PC-3 (cell line): ENCODE results near the gene FALEC.

Experiments used
- EZH2 ChIP-seq: fragments of 300-600 bp; sonication (generic); IDR thresholded peaks from one replicate; pipeline ENCODE4 v1.6.1; 2017; ENCODE audit warnings: antibody characterized with exemption, mild to moderate bottlenecking, low read length; ENCODE audit not compliant: unreplicated experiment
- EZH2phosphoT487 ChIP-seq: fragments of 300-600 bp; sonication (generic); IDR thresholded peaks from 2 replicates; pipeline ENCODE4 v1.6.1; 2018; ENCODE audit warnings: mild to moderate bottlenecking, antibody characterized with exemption, low read length, borderline replicate concordance
- TF ChIP-seq, protein P1 (sequence below): fragments of 300-600 bp; sonication (generic); conservative IDR thresholded peaks from 2 replicates; pipeline ENCODE4 v1.5.1; 2017; ENCODE audit warnings: antibody characterized with exemption, low read depth, mild to moderate bottlenecking, low read length

- TF ChIP-seq, protein P1, sequence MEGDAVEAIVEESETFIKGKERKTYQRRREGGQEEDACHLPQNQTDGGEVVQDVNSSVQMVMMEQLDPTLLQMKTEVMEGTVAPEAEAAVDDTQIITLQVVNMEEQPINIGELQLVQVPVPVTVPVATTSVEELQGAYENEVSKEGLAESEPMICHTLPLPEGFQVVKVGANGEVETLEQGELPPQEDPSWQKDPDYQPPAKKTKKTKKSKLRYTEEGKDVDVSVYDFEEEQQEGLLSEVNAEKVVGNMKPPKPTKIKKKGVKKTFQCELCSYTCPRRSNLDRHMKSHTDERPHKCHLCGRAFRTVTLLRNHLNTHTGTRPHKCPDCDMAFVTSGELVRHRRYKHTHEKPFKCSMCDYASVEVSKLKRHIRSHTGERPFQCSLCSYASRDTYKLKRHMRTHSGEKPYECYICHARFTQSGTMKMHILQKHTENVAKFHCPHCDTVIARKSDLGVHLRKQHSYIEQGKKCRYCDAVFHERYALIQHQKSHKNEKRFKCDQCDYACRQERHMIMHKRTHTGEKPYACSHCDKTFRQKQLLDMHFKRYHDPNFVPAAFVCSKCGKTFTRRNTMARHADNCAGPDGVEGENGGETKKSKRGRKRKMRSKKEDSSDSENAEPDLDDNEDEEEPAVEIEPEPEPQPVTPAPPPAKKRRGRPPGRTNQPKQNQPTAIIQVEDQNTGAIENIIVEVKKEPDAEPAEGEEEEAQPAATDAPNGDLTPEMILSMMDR, result no peak
- no peak for TF ChIP-seq EZH2phosphoT487
- no peak for TF ChIP-seq EZH2
Observed at GRCh38 chr1:150577557-150578271, 62.2 kb downstream of the FALEC start.
